MM.1S (cell line): Measurements from ENCODE around the gene TMEM114.

Experiments used
- DNase-seq: peaks from one replicate; pipeline ENCODE4 v3.0.0-alpha.2; 2015
- H2AFZ ChIP-seq: fragments of 300-600 bp; sonication (generic); 2 replicates; pipeline ENCODE4 v1.6.0; 2016; ENCODE audit warnings: antibody characterized with exemption, low read length
- H3F3A ChIP-seq: fragments of 300-600 bp; sonication (generic); 2 replicates; pipeline ENCODE4 v1.6.1; 2016; ENCODE audit warnings: mild to moderate bottlenecking, antibody characterized with exemption, low read length, moderate library complexity, mixed read lengths; ENCODE audit not compliant: insufficient read depth
- H3K27ac ChIP-seq: fragments of 300-600 bp; sonication (generic); 2 replicates; pipeline ENCODE4 v1.5.1; 2016; ENCODE audit warnings: mild to moderate bottlenecking, low read length
- H3K27me3 ChIP-seq: fragments of 300-600 bp; sonication (generic); replicated peaks from 2 replicates; pipeline ENCODE4 v1.6.0; 2016; ENCODE audit warnings: low read length; ENCODE audit not compliant: insufficient read depth
- H3K36me3 ChIP-seq: fragments of 300-600 bp; sonication (generic); replicated peaks from 2 replicates; pipeline ENCODE4 v1.6.1; 2016; ENCODE audit warnings: mild to moderate bottlenecking, low read length, mixed read lengths; ENCODE audit not compliant: insufficient read depth
- H3K4me1 ChIP-seq: fragments of 300-600 bp; sonication (generic); 2 replicates; pipeline ENCODE4 v1.6.1; 2016; ENCODE audit warnings: low read length, mixed read lengths
- H3K4me2 ChIP-seq: fragments of 300-600 bp; sonication (generic); 2 replicates; pipeline ENCODE4 v1.6.0; 2016; ENCODE audit warnings: low read depth, low read length
- H3K4me3 ChIP-seq: fragments of 300-600 bp; sonication (generic); 2 replicates; pipeline ENCODE4 v1.5.1; 2016; ENCODE audit warnings: low read length, mixed read lengths
- H3K79me2 ChIP-seq: fragments of 300-600 bp; sonication (generic); 2 replicates; pipeline ENCODE4 v1.6.1; 2016; ENCODE audit warnings: mixed run types, low read length, mixed read lengths
- H3K9ac ChIP-seq: fragments of 300-600 bp; sonication (generic); 2 replicates; pipeline ENCODE4 v1.6.1; 2016; ENCODE audit warnings: low read length, mixed read lengths
- H3K9me2 ChIP-seq: fragments of 300-600 bp; sonication (generic); replicated peaks from 2 replicates; pipeline ENCODE4 v1.6.1; 2016; ENCODE audit warnings: mild to moderate bottlenecking, low read length, mixed read lengths; ENCODE audit not compliant: insufficient read depth
- H3K9me3 ChIP-seq: fragments of 300-600 bp; sonication (generic); replicated peaks from 2 replicates; pipeline ENCODE4 v1.6.1; 2016; ENCODE audit warnings: mild to moderate bottlenecking, low read length, mixed read lengths; ENCODE audit not compliant: insufficient read depth
- H4K20me1 ChIP-seq: fragments of 300-600 bp; sonication (generic); 2 replicates; pipeline ENCODE4 v1.6.1; 2016; ENCODE audit warnings: mild to moderate bottlenecking, low read length, moderate library complexity, mixed read lengths; ENCODE audit not compliant: insufficient read depth
- EZH2 ChIP-seq: fragments of 300-600 bp; sonication (generic); optimal IDR thresholded peaks from 2 replicates; pipeline ENCODE3; 2017; ENCODE audit warnings: low read depth, mild to moderate bottlenecking, antibody characterized with exemption, low read length, mixed read lengths
- EZH2phosphoT487 ChIP-seq: fragments of 300-600 bp; sonication (generic); IDR thresholded peaks from 2 replicates; pipeline ENCODE4 v1.6.1; 2018; ENCODE audit warnings: antibody characterized with exemption, low read length
- TF ChIP-seq, protein P1 (sequence below): fragments of 300-600 bp; sonication (generic); IDR thresholded peaks from 2 replicates; pipeline ENCODE4 v1.5.1; 2016; ENCODE audit warnings: antibody characterized with exemption, low read length, mixed read lengths

TMEM114 gene

DNA sequence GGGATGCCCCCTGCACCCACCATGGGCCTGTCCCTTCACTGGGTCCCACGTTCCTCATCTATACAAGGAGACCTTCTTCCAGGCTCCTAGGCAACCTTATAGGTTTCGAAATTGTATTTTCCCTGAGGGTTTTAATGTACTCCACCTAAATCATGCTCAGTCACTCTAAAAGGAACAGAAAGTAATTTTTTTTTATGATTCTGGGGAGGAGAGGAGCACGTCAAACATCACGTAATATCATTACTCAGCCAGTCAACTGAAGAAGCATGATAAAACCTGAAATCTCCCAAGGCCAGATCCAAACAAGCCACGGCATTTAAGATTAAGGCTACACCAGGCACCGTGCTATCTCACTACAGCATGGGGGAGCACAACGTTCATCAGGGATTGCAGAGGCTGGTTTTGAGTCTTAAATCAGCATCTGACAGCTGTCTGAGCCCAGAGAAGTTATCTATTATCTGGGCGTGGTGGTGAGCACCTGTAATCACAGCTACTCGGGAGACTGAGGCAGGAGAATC is 3.9 kb upstream of the TMEM114 start:
- H3F3A ChIP-seq: no peaks in the 10 kb centered on the region
- H3K36me3 ChIP-seq: no peaks in the 10 kb centered on the region
- no peaks in the 10 kb centered on the region for H3K9me3 ChIP-seq
- H3K79me2 ChIP-seq: no peaks in the 10 kb centered on the region
- H3K9ac ChIP-seq: no peak overlapping the region
- TF ChIP-seq EZH2: no peak
- no peaks in the 10 kb centered on the region for H3K27me3 ChIP-seq
- H3K4me1 ChIP-seq: no peaks in the 10 kb centered on the region
- H4K20me1 ChIP-seq: no peaks in the 10 kb centered on the region
- no peak overlapping the region for H3K27ac ChIP-seq
- no peak for DNase-seq
- H3K4me2 ChIP-seq: no peak overlapping the region
- H3K4me3 ChIP-seq: no peak overlapping the region
- H2AFZ ChIP-seq: no peak overlapping the region
- no peaks in the 10 kb centered on the region for H3K9me2 ChIP-seq

DNA sequence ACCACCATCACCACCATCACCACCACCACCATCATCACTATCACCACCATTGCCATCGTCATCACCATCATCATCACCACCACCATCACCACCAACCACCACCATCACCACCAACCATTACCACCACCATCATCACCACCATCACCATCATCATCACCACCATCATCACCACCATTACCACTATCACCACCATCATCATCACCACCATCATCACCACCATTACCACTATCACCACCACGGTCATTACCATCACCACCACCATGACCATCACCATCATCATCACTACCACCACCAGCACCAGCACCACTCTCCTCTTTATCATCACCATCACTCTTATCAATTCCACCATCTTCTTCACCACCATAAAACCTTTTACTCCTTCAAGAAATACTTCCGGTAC is 1.1 kb upstream of the TMEM114 start:
- DNase-seq: no peak
- Histone ChIP-seq H3K36me3 (no peaks in the 10 kb centered on the region), H4K20me1 (no peaks in the 10 kb centered on the region), H3F3A (no peaks in the 10 kb centered on the region), H3K27ac (no peak overlapping the region), H2AFZ (no peak overlapping the region), H3K27me3 (no peaks in the 10 kb centered on the region), H3K4me1 (no peaks in the 10 kb centered on the region), H3K79me2 (no peaks in the 10 kb centered on the region), H3K9me3 (no peaks in the 10 kb centered on the region), H3K9me2 (no peaks in the 10 kb centered on the region), H3K4me3 (no peak overlapping the region), H3K9ac (no peak overlapping the region), H3K4me2 (no peak overlapping the region)
- TF ChIP-seq EZH2phosphoT487 (no peak), EZH2 (no peak)
- TF ChIP-seq, protein P1, sequence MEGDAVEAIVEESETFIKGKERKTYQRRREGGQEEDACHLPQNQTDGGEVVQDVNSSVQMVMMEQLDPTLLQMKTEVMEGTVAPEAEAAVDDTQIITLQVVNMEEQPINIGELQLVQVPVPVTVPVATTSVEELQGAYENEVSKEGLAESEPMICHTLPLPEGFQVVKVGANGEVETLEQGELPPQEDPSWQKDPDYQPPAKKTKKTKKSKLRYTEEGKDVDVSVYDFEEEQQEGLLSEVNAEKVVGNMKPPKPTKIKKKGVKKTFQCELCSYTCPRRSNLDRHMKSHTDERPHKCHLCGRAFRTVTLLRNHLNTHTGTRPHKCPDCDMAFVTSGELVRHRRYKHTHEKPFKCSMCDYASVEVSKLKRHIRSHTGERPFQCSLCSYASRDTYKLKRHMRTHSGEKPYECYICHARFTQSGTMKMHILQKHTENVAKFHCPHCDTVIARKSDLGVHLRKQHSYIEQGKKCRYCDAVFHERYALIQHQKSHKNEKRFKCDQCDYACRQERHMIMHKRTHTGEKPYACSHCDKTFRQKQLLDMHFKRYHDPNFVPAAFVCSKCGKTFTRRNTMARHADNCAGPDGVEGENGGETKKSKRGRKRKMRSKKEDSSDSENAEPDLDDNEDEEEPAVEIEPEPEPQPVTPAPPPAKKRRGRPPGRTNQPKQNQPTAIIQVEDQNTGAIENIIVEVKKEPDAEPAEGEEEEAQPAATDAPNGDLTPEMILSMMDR: no peak

DNA sequence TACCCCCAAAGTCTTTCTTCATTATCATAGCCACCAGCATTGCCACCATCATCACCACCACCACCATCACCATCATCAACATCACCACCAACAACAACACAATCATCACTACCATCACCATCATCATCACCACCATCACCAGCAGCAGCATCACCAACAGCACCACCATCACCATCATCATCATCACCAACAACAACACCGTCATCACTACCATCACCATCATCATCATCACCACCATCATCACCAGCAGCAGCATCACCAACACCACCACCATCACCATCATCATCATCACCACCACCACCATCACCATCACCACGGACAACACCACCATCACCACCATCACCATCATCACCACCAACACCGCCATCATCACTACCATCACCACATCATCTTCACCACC is 500 bp upstream of the TMEM114 start:
- no peaks in the 10 kb centered on the region for H3K27me3 ChIP-seq

More for the DNA sequence above, 500 bp upstream of the TMEM114 start:
- Histone ChIP-seq H3K9ac (no peak overlapping the region), H3K79me2 (no peaks in the 10 kb centered on the region), H3K4me1 (no peaks in the 10 kb centered on the region), H3K36me3 (no peaks in the 10 kb centered on the region), H3K4me2 (no peak overlapping the region), H3F3A (no peaks in the 10 kb centered on the region), H3K4me3 (no peak overlapping the region), H2AFZ (no peak overlapping the region), H3K9me3 (no peaks in the 10 kb centered on the region), H4K20me1 (no peaks in the 10 kb centered on the region), H3K27ac (no peak overlapping the region), H3K9me2 (no peaks in the 10 kb centered on the region)
- DNase-seq: no peak
- TF ChIP-seq EZH2phosphoT487 (no peak), EZH2 (no peak)
- TF ChIP-seq, protein P1: no peak
